ENCODE measurements around the gene LRRC72.

GRCh38 chr7:16619979-16620408 lies 93.4 kb downstream of the LRRC72 start:
- no peak for TF ChIP-seq CTCF (conservative IDR thresholded peaks at IDR 0.05)
- TF ChIP-seq ZFX (IDR thresholded peaks at IDR 0.05): no peak

Data from C4-2B (cell line).